HG03571 (cell line): ENCODE measurements around the gene TRIP4.
A peak's percentile ranks its signal among the peaks of the same experiment; 100 is the strongest.
"Not testable (repeated sequence)": the region's sequence is repeated elsewhere in the genome, so short reads cannot be mapped to it uniquely, and the experiment has no call there.

Source experiments
- ATAC-seq: cut with Tn5 transposase; IDR thresholded peaks from one replicate; pipeline ENCODE4 v1.9.1; 2021; ENCODE audit not compliant: unreplicated experiment

The TRIP4 gene

DNA sequence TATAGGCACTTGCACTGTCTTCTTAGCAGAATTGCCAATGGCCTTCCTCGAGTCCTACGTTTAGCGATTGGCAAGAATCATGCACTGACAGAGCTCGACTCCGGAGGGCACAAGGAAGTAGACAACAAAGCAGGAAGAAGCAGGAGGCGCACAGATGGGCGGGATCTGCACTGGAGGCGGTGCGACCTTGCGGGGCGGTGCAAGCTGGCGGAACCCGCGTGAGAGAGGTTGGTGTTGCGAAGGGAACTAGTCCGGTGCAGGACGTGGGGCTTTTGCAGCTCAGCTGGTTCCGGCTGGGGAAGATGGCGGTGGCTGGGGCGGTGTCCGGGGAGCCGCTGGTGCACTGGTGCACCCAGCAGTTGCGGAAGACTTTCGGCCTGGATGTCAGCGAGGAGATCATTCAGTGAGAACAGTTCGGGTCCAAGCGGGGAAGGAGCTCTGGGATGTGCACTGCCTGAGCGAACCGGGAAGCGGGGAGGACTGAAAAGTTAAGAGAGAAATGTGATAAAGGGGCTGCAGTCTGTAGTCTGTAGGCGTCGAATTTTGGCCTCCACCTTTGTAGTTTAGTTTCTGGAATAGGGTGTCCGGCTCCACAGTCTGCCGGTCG lies at the start of gene TRIP4:
Gene TRIP4 (plus strand): TSS at position 275 of the 607 bp plus-strand sequence. CDS start 28 bp downstream, at position 303.
- ATAC-seq = peak; percentile 96

GRCh38 chr15:64340355-64340754 lies 47.3 kb upstream of the TRIP4 start:
- ATAC-seq = no peak

DNA sequence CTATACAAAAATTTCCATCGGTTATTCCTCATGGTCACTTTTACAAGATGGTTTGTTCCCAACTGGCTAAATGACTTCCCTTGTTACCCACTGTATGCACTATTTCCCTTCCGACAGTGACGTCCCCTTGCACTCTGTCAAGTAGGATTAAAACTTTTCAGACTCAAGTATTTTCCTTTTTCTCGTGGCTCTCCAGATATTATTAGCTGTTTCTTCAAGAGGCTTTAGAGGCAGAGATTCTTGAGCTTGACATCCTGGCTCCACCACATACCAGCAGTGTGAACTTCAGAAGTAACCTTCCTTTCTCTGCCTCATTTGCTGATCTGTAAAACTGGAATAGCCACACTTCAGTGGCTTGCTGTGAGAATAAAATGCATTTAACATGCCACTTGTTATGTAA lies 45.7 kb upstream of the TRIP4 start:
- no peak for ATAC-seq

DNA sequence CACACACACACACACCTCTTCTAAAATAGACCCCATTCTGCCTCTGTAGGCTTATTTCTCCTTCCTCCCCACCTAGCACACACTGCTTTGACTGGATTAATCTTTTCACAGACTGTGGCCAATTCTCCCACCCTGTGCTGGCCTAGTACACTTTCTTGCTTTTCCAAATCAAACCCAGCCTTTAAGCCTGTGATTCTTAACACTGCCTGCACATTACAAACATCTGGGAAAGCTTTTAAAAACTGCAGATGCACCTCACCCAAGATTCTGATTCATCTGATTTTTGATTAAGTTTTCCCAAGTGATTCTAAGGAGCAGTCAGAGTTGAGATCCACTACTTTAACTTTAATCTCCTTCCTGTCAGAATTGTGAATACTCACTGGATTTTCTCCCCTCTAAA lies 44.4 kb upstream of the TRIP4 start:
- ATAC-seq = no peak

- ATAC-seq = no peak
Observed at GRCh38 chr15:64343841-64344240, 43.8 kb upstream of the TRIP4 start.

DNA sequence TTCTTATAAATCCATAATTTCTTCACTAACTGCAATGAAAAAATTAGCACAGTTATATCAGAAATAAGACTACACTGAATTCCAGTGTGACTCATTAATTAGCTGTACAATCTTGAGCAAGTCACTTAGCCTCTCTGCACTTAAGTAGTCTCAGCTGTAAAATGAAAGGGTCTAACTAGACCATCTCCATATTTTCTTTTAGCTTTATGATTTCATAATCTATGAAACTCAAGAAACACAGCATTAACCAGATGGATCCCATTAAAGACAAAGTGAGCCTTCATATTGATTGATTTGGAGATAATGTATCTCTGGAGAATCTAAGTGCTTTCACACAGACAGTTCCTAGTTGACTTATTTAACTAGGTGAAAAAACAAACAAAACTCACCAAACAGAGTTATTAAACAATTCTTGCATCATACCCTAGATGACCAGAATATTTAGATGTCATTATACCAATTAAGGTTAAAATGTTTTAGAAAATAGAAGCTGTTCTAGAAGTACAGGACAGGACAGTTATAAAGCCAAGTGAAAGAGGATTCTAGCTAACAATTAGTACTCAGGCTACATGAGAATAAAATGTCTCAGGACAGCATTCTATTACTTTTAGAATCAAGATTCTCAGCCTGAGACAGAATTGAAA lies 42.9 kb upstream of the TRIP4 start:
- no peak for ATAC-seq

- not testable (repeated sequence) for ATAC-seq
Observed at GRCh38 chr15:64346242-64346641, 41.4 kb upstream of the TRIP4 start.

DNA sequence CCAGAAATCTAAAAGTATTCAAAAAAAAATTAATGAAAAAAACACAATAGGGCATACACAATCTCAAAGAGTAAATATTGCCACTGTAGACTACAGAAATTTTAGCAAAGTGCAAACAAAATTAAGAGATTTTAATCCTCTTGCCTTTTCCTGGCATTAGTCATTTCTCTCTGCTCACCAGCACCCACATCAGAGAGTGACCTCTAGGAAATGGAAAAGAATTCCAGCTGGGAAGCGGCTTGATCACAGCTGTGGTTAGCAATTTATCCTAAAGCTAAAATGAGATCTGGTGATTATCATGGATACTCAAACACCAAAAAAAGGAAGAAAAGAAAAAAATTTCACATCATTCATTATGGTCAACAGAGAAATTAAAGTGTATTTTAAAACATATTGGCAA lies 39.2 kb upstream of the TRIP4 start:
- ATAC-seq = no peak

GRCh38 chr15:64349375-64349774 lies 38.3 kb upstream of the TRIP4 start:
- ATAC-seq = no peak

GRCh38 chr15:64351265-64351664 lies 36.4 kb upstream of the TRIP4 start:
- no peak for ATAC-seq

DNA sequence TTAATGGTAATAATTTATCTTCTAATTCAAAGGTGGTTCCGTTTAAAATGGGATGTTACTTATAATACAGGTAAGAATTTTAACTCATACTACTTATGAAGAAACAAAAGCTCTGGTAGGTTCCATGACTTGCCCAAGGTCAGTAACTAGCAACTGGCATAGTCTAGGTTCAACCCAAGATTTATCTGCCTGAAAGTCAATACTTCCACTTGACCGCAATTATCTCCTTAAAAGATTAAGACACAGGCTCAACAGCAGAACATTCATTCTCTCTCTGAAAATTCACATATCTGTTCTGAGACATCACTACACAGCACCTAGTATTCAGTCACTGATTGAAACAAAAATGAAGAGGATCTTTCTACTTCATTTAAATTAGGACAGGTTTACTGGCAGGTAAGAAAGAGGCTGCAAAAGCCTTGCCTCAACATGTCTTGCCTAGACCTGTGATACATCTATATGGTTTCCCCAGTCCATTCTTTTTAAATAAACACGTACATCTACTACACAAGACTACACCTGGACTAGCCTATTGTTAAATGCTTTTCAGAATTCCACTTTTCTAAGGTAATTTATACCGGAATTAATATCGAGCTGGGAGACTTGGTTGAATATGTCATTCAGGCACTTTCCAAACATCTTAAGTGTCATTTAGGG lies 32.8 kb upstream of the TRIP4 start:
- no peak for ATAC-seq

GRCh38 chr15:64355348-64355943 lies 32.2 kb upstream of the TRIP4 start:
- no peak for ATAC-seq

- peak; percentile 93 for ATAC-seq
Observed at GRCh38 chr15:64355944-64356709, 31.5 kb upstream of the TRIP4 start, which contains the start of gene CSNK1G1. CSNK1G1 (minus strand) TSS chr15:64356173; CDS start chr15:64300499, 55,674 bp downstream.

GRCh38 chr15:64356710-64357040 lies 31.0 kb upstream of the TRIP4 start:
- ATAC-seq = no peak

DNA sequence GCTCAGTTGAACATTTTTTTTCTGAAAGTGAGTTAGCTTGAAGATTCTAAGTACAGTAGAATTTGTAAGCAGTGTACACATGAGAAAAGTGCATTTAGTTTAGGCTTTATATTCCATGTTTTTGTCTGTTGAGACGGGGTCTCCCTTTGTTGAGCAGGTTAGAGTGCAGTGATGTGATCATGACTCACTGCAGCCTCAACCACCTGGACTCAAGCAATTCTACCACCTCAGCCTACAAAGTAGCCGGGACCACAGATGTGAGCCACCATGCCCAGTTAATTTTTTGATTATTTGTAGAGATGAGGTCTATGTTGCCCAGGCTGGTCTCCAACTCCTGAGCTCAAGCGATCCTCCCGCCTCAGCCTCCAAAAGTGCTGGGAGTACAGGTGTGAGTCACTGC lies 26.4 kb upstream of the TRIP4 start:
- no peak for ATAC-seq

DNA sequence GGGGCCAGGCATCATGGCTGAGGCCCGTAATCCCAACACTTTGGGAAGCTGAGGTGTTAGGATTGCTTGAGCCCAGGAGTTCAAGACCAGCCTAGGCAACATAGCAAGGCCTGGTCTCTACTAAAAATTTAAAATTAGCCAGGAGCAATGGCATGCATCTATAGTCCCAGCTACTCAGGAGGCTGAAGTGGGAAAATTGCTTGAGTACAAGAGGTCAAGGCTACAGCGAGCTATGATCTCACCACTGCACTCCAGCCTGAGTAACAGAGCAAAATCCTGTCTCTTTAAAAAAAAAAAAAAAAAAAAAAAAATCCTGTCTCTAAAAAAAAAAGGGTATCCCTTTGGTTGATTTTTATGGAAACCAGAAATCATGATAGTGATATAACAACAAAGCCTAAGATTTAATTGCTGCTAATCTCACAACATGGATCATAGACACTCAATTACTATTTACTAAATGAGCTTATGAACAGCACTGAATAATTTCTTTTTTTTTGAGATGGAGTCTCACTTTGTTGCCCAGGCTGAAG lies 18.5 kb upstream of the TRIP4 start:
- ATAC-seq = no peak

GRCh38 chr15:64371383-64371782 lies 16.3 kb upstream of the TRIP4 start:
- not testable (repeated sequence) for ATAC-seq

- ATAC-seq = no peak
Observed at GRCh38 chr15:64373360-64373759, 14.3 kb upstream of the TRIP4 start.

DNA sequence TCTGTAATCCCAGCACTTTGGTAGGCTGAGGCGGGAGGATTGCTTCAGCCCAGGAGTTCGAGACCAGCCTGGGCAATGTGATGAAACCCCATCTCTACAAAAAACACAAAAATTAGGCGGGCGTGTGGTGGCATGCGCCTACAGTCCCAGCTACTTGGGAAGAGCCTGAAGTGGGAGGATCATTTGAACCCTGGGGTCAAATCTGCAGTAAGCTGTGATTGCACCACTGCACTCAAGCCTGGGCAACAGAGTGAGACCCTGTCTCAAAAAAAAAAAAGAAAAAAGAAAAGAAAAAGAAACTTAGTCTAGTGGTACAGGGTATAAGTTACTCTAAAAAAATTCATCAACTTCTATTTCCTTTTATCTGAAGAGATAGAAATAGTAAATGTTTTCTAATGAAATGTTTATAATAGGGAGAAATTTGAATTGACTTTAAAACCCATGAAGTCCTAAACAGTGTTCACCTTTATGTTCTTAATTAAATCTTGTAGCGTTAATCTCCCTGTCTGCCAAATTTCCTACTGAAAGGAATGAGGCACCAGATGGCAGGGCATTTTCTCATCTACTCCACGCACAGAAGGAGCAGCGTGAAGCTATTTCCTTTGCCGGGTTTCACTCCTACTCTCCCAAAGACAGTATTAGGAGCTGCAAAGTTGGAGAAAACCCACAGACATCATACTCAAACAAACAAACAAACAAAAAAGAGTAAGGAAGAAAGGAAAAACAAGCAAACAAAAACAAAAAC lies 8.2 kb upstream of the TRIP4 start:
- ATAC-seq = no peak

DNA sequence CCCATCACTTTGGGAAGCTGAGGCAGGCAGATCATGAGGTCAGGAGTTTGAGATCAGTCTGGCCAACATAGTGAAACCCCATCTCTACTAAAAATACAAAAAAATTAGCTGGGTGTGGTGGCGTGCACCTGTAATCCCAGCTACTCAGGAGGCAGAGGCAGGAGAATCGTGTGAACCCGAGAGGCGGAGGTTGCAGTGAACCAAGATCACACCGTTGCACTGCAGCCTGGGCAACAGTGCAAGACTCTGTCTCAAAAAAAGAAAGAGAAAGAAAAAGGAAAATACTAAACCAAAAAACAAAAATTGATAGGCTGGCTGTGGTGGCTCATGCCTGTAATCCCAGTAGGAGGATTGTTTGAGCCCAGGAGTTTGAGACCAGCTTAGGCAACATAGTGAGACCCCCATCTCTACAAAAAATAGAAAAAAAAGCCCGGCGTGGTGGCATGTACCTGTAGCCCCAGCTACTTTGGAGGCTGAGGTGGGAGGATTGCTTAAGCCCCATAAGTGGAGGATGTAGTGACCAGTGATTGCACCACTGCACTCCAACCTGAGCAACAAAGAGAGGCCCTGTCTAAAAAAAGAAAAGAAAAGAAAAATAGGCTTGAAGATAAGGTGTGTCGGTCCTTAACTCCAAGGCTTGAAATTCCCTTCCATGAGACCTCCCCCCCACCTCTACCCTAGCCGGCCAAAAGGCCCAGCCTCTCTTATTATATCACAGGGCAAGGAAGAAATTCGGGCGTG lies 7.3 kb upstream of the TRIP4 start:
- ATAC-seq = not testable (repeated sequence)
